Erythroblast (primary cell): ENCODE data around the gene FARSB.

Experiments used
- GATA1 ChIP-seq: IDR thresholded peaks from 2 replicates; pipeline ENCODE4 v1.6.1; 2011; ENCODE audit warnings: low read depth, mild to moderate bottlenecking, control low read depth, low read length, moderate library complexity
- POLR2A ChIP-seq: IDR thresholded peaks from 2 replicates; pipeline ENCODE4 v1.6.1; 2011; ENCODE audit warnings: mild to moderate bottlenecking, low read length

DNA sequence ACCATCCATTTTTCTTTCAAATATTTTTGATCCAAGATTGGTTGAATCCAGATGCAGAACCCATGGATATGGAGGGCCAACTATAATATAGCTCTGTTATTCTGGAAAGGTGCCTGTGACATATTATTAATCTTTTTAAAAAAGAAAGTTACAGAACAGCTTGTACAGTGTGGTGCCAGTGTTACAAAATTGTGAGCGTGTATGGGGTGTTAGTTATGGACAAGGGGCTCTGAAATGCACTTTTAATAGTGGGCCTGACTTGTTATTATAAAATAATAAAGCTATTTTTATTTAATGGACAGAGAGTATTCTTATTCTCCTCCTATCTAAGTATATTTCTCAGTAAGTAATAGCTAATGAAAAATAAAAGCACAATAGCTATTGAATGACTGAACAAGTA lies 111.2 kb downstream of the FARSB start:
- TF ChIP-seq POLR2A (no peak), GATA1 (no peak)
